ENCODE data around the gene NINJ1. TPM values are rescaled to one million over a fixed set of nuclear protein-coding genes. Genes with fewer than 3 reads are reported as not detected.

The NINJ1 gene
- total RNA-seq, 1 experiment from 2014 or later = 69.1 TPM

DNA sequence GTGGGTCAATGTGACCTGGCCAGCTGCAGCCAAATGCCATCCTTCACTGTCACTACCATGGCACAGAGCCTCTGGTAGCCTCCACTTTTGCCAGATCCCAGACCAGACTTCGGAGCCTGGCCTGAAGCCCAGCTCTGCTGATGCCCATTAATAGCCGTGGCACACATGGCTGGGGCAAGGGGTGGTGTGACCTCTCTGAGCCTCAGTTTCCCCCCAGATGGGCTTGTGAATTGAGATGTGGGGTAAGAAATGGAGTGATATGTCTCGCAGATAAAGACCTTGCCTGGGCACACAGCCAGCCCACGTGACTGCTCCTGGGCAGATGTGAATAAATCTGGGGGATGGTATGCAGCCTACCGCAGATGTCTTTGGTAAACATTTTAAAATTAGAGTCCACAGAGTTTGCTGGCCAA is 61.7 kb downstream of the NINJ1 start:
- no peak for DNase-seq (ENCODE audit: extremely low read depth, low read depth)

Other genes with a start within 250 kb of the NINJ1 start
- 0.87 and 1.1 TPM in 2 replicates for gene FGD3, start 186.7 kb downstream of the NINJ1 start, total RNA-seq (2014; rRNA removed; shearing (Covaris generic))
- gene SUSD3, start 75.5 kb downstream of the NINJ1 start, total RNA-seq (2014; rRNA removed; shearing (Covaris generic)) = 0.27 and 0.32 TPM in 2 replicates
- gene CARD19, start 38.0 kb downstream of the NINJ1 start, total RNA-seq (2014; rRNA removed; shearing (Covaris generic)) = 62.7 and 74.8 TPM in 2 replicates
- 4.5 and 4.8 TPM in 2 replicates for gene WNK2, start 49.9 kb upstream of the NINJ1 start, total RNA-seq (2014; rRNA removed; shearing (Covaris generic))

Data from NCI-H460 (cell line).